Measurements from ENCODE around the gene TPGS1. TPM values are rescaled to one million over a fixed set of nuclear protein-coding genes. Genes with fewer than 3 reads are reported as not detected.

TPGS1 gene
- total and polyA plus RNA-seq, 2 of the 8 experiments (the other 6 are each of a cell fraction or from before 2014, with no cell fraction given): 9.1 to 10.6 TPM

GRCh38 chr19:510606-511100 lies 3.4 kb downstream of the TPGS1 start:
- Histone ChIP-seq H2BK12ac (ENCODE audit: low read depth, low read length) (no peak overlapping the region), H3K27me3 (replicated peaks in 1 of 4; ENCODE audit: control insufficient read depth in 3 of 4, extremely low read depth in 1 of 4, insufficient read depth in 3 of 4, low read length in 3 of 4) (no peaks in the 10 kb centered on the region), H4K91ac (replicated peaks; ENCODE audit: insufficient read length, low read length) (no peak overlapping the region), H3K23me2 (ENCODE audit: low read depth, low read length) (peaks cover 8% of the 10 kb centered on the region; the same call in 1 of the 2 replicates), H3K79me1 (ENCODE audit: low read depth, low read length) (peaks cover 5% of the 10 kb centered on the region; the same call in 1 of the 2 replicates), H2AFZ (ENCODE audit: low read length) (no peak overlapping the region), H3K4me3 (ENCODE audit: extremely low read depth in 1 of 4, insufficient read depth in 2 of 4, low read depth in 3 of 4, low read length in 4 of 4) (peak overlapping the region in 1 of 4 experiments; percentile 28; a peak in 2 of 8 replicates), H3K4me1 (replicated peaks in 1 of 4; ENCODE audit: control insufficient read depth in 3 of 4, insufficient read depth in 4 of 4, low read length in 3 of 4) (peaks cover 0 to 14% (median 9%) of the 10 kb centered on the region in 4 experiments; a peak in 5 of 7 replicates), H3K9me3 (ENCODE audit: insufficient read depth in 2 of 2, low read depth in 1 of 2, low read length in 1 of 2) (no peaks in the 10 kb centered on the region; a peak in 2 of 4 replicates), H3K9ac (replicated peaks in 1 of 4; ENCODE audit: extremely low read depth in 1 of 4, low read depth in 3 of 4, low read length in 3 of 4) (no peak overlapping the region), H2BK20ac (ENCODE audit: low read length) (no peak overlapping the region), H3K4ac (replicated peaks; ENCODE audit: insufficient read length, low read depth, low read length) (no peak overlapping the region), H3K79me2 (ENCODE audit: control insufficient read depth in 1 of 2, insufficient read depth in 2 of 2, low read length in 2 of 2) (no peaks in the 10 kb centered on the region), H2BK5ac (ENCODE audit: low read depth, low read length) (peak overlapping the region; percentile 35; the same call in 1 of the 2 replicates), H3K14ac (ENCODE audit: insufficient read length) (no peak overlapping the region), H4K20me1 (replicated peaks in 1 of 2; ENCODE audit: control insufficient read depth in 1 of 2, insufficient read depth in 2 of 2, low read length in 2 of 2) (peaks cover 0 to 13% of the 10 kb centered on the region in 2 experiments), H4K8ac (ENCODE audit: extremely low read depth, insufficient read depth, low read length) (no peak overlapping the region), H3K27ac (ENCODE audit: low read depth, low read length) (no peak overlapping the region), H2BK15ac (ENCODE audit: low read length) (no peak overlapping the region), H4K5ac (ENCODE audit: insufficient read length, low read depth, low read length) (no peak overlapping the region), H3K18ac (ENCODE audit: extremely low read depth, low read length) (no peak overlapping the region), H2AK5ac (ENCODE audit: low read depth, low read length) (no peak overlapping the region; the same call in 1 of the 2 replicates), H3K4me2 (ENCODE audit: insufficient read depth in 1 of 2, low read depth in 2 of 2, low read length in 2 of 2) (peak overlapping the region; percentile 5 to 59; a peak in 2 of 4 replicates), H3K23ac (ENCODE audit: insufficient read length) (no peak overlapping the region), H3K36me3 (ENCODE audit: control insufficient read depth in 2 of 4, insufficient read depth in 4 of 4, low read length in 3 of 4) (peaks cover 0 to 6% (median 3%) of the 10 kb centered on the region in 4 experiments; a peak in 3 of 8 replicates), H2BK120ac (replicated peaks; ENCODE audit: low read depth, low read length) (no peak overlapping the region), H3K56ac (replicated peaks; ENCODE audit: insufficient read length, low read depth, low read length) (no peak overlapping the region)
- DNase-seq (ENCODE audit: low read depth in 1 of 2, low spot score in 2 of 2): peak; percentile 88 to 98
- FAIRE-seq: no peak
- POLR2A ChIA-PET (ENCODE audit: partially characterized antibody): interaction anchor here (0.8 to 2.8 kb wide), 9 partner anchors 11 to 128 kb away, joined by 3 to 13 read pairs (median 5); partner anchors contain the start of genes BSG and CDC34
- 49% methylated on average over 13 of the region's 21 CpGs; no CpG with 5 or more reads in 1 of the 2 experiments for WGBS, 2 experiments (ENCODE audit: extremely low coverage in 1 of 2, insufficient coverage in 1 of 2, insufficient read length in 1 of 2, insufficient replicate concordance in 2 of 2, low coverage in 1 of 2, low lambda C conversion rate in 2 of 2, missing lambda C conversion rate in 1 of 2)
- CTCF ChIA-PET (ENCODE audit: partially characterized antibody): interaction anchor here (0.6 to 3.7 kb wide), 43 partner anchors 8 to 244 kb away, joined by 3 to 31 read pairs (median 5); partner anchors contain the start of genes C2CD4C, CDC34 and SHC2
- TF ChIP-seq CHD2 (IDR thresholded peaks at IDR 0.05; ENCODE audit: low read length): 0 out of 2 replicates have a peak, but pooled peaks have one; percentile 17
- no peak for TF ChIP-seq SUZ12 (IDR thresholded peaks at IDR 0.05; ENCODE audit: low read length)
- 0 out of 2 replicates have a peak, but pooled peaks have one; percentile 45 for TF ChIP-seq ATF3 (IDR thresholded peaks at IDR 0.05; ENCODE audit: insufficient read depth, low read depth, low read length)
- TF ChIP-seq EGR1 (IDR thresholded peaks at IDR 0.05; ENCODE audit: borderline replicate concordance, low read depth, low read length): peak; percentile 23; the same call in 1 of the 2 replicates
- TF ChIP-seq ATF2 (IDR thresholded peaks at IDR 0.05; ENCODE audit: low read length): no peak
- TF ChIP-seq GABPA (IDR thresholded peaks at IDR 0.05; ENCODE audit: borderline replicate concordance, insufficient read depth, low read length): peak; percentile 68; the same call in 1 of the 2 replicates
- no peak for TF ChIP-seq NANOG (IDR thresholded peaks at IDR 0.05; ENCODE audit: insufficient read depth, low read depth, low read length, poor library complexity, severe bottlenecking)
- TF ChIP-seq CREB1 (IDR thresholded peaks at IDR 0.05): peak; percentile 77
- TF ChIP-seq CHD1 (IDR thresholded peaks at IDR 0.05; ENCODE audit: low read depth, low read length): no peak
